Activated effector memory CD4-positive, alpha-beta T cell treated with Interleukin-2 at 50 U/mL for 16 hours (primary cell): Measurements from ENCODE around the gene YES1.
A peak's percentile ranks its signal among the peaks of the same experiment; 100 is the strongest.

Experiments
- DNase-seq: peaks from one replicate; pipeline ENCODE4 v3.0.0-alpha.2; 2020

YES1 gene

DNA sequence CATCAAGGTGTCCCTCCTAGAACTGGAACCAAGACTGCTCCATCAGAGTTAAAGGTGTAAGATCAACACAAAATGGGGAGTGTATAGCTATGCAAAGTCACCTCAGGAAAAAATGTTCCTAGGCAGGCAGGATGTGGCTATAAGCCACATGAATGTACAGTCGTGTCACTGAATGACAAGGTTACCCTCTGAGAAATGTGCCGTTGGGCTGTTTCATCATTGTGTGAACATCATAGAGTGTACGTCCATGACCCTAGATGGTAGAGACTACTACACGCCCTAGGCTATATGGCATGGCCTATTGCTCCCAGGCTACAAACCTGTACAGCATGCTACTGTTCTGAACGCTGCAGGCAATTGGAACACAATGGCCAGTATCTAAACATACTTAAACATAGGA, 130.1 kb downstream of the YES1 start:
- DNase-seq, result peak; percentile 9

DNA sequence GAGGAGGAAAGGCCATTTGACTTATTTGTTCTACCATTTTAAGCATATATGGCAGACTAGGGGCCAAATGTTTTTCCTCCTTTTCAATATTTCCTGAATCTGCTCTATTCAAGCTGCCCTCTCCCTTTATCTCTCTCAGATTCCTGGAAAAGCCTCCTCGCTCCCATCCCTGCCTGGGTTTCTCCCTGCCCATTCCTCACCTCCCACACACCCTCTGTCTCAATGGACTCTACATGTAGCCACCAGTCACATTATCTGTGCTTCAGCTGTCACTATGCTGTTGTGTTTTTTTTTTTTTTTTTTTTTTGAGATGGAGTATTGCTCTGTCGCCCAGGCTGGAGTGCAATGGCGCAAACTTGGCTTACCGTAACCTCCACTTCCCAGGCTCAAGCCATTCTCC, 131.7 kb downstream of the YES1 start:
- no peak for DNase-seq

DNA sequence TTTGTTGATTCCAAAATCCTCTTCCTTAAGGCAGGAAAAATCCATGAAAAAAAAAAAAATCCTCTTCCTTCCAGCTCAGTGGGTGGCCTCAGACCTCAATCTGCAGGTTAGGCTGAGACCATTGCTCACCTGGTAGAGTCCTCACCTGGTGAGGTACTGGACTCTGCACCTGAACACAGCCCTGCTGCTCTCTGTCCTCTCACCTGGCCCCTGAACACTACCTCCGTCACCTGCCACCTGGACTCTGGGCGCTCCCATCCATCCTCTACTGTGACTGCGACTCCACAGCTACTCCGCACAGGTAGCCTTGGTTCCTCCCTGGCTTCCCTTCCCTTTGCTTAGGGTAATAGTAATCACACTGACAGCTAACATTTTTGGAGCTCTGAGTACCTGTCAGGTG, 132.5 kb downstream of the YES1 start:
- no peak for DNase-seq

DNA sequence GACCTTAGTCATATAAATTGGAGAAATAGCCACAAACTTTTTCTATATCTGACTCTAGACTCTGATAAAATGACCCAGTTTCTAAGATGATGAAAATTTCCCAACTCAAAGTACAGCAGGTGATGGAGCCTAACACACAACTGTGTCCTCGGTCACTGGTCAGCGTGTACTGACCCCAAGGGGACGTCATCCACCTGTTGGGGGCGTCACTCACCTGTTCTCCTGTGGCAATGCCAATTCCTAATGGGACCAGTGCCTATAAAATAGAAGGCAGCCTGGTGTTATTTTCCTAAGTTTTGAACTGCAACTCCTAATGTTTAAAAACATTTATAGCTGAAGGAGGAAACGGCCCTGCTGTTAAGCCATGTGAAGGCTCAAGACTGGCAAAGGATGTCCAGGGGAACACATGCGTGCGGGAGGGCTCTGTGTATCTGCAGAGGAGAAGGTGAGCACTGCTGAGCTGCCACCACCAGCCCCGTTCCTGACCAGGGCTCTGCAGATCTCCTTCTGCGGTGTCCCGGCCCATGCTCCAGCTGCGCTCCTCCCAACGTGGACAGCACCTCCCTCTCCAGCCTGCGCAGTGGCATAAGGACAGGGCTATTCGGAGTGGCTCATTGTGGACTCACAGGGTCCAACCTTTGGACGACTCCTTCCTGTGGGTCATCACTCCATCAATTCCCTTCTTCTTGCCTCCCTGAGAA, 133.4 kb downstream of the YES1 start:
- no peak for DNase-seq

DNA sequence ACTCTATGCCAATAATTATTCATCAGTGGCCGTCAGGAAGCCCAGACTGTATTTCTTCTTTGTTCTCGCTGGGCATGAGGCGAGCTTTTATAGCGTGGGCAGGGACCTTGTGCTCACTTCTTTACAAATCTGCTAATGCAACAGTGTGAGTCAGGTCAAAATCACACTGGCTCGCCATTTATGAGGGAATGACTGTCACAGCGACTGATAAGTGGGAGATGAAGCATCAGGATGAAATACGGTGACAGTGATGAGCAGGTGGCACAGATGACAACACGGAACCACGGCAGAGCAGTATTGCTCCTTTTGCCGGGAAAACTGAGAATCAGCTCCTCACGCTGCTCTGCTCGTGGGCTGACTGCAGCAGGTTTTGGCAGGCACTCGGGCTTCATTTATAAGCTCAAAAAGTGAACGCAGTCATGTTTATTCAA, 134.1 kb downstream of the YES1 start:
- DNase-seq, result no peak

DNA sequence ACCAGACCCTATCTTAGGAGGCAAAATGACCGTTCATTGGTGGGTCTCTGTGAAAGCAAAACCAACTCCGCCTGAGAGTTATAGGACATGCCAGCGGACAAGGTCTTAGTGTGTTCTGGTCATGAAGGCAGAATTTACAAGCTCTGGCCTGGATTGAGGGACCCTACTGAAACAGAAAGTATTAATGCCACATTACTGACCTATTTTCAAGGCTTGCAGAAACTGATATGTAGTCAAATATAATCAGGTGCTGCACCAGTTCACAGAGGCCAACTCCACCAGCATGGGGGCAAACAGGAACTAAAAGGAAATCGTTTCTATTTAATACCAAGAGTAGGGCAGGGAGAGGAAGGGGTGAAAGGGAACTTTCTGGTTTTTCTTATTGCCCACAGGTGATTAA, 134.9 kb downstream of the YES1 start:
- DNase-seq, result no peak

DNA sequence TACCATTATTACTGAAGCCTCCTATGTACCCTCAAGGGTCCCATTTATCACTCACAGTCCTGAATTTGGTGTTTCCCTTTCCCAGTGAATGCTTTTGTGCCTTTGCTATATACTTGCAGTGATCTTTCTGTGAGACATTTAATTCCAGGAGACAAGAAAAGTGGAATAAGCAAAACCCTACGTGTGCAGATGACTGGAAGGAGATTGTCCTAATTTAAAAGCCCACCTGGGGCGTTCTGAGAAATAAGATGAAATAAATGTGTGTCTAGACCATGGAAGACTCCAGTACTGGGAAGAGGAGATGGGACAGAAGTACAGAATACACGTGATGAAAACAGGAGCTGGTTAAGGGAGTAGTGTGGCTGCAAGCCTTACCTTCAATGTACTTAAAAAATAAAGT, 135.3 kb downstream of the YES1 start:
- no peak for DNase-seq

DNA sequence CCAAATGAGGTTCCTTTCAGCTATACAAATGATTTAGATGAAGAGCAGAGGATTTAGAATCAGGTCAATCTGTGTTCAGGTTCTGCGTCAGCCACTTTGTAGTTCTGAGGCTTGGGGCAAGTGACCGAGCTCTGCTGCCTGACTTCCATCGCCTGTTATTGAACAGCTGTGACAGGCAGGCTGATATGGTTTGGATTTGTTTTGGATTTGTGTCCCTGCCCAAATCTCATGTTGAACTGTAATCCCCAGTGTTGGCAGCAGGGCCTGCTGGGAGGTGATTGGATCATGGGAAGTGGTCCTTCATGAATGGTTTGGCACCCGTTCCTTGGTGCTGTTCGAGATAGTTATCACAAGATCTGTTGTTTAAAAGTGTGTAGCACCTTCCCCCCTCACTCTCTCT, 136.0 kb downstream of the YES1 start:
- DNase-seq, result no peak

DNA sequence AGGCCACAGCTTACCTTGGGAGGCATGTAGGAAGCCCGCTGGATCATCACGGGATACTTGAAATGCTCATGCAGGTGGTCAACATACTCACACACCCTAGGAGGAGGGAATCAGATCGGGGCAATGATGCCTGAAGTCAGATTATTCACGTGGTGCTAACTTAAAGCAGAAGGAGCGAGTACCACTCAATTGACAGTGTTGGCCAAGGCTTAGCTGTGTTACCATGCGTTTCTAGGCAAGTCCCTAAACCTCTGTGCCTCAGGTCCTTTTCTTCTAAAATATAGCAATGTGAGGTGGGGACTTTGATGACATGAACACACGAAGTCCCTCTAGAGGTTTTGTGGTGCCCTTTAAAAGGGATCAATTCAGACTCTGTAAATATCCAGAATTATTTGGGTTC, 136.7 kb downstream of the YES1 start:
- DNase-seq, result no peak

DNA sequence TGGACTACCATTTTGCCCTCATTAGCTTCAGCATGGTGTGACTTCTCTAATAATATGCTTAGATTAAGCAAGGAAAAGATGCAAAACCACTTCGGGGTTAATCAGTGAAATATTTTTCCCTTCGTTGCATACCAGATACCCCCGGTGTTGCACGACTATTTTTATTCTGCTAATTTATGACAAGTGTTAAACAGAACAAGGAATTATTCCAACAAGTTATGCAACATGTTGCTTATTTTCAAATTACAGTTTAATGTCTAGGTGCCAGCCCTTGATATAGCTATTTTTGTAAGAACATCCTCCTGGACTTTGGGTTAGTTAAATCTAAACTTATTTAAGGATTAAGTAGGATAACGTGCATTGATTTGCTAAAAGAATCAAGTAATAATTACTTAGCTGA, 138.3 kb downstream of the YES1 start:
- no peak for DNase-seq

DNA sequence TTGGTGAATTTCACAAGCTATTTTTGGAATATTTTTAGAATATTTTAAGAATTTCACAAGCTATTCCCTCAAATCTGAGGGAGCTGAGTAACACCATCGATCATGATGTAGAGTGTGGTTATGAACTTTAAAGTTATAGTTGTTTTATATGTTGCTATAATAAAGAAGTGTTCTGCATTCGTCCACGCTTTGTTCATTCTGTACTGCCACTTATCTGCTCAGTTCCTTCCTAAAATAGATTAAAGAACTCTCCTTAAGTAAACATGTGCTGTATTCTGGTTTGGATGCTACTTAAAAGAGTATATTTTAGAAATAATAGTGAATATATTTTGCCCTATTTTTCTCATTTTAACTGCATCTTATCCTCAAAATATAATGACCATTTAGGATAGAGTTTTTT, 138.7 kb downstream of the YES1 start:
- no peak for DNase-seq
